Effector memory CD4-positive, alpha-beta T cell (primary cell): ENCODE data around the gene DDX52.
"Not testable (repeated sequence)": the region's sequence is repeated elsewhere in the genome, so short reads cannot be mapped to it uniquely, and the experiment has no call there.

ENCODE experiments used
- DNase-seq, 3 donors: peaks; one replicate each; pipeline ENCODE4 v3.0.0-alpha.2; 2020
- H3K27ac ChIP-seq: 2 replicates; pipeline ENCODE4 v1.7.0; 2013; ENCODE audit warnings: mild to moderate bottlenecking, low read length, moderate library complexity; ENCODE audit not compliant: insufficient read depth, poor library complexity, severe bottlenecking
- H3K27me3 ChIP-seq: replicated peaks from 2 replicates; pipeline ENCODE4 v1.7.0; 2013; ENCODE audit warnings: mild to moderate bottlenecking, low read length; ENCODE audit not compliant: insufficient read depth, control insufficient read depth, poor library complexity, severe bottlenecking
- H3K36me3 ChIP-seq: 2 replicates; pipeline ENCODE4 v1.7.0; 2013; ENCODE audit warnings: mild to moderate bottlenecking, low read length, moderate library complexity; ENCODE audit not compliant: control insufficient read depth, insufficient read depth
- H3K4me1 ChIP-seq: 2 replicates; pipeline ENCODE4 v1.7.0; 2013; ENCODE audit warnings: low read length, mild to moderate bottlenecking; ENCODE audit not compliant: control insufficient read depth, insufficient read depth, poor library complexity, severe bottlenecking
- H3K4me3 ChIP-seq: 2 replicates; pipeline ENCODE4 v1.7.0; 2013; ENCODE audit warnings: low read length, low read depth, mild to moderate bottlenecking; ENCODE audit not compliant: insufficient read depth, poor library complexity, severe bottlenecking
- H3K9me3 ChIP-seq: 2 replicates; pipeline ENCODE4 v1.7.0; 2013; ENCODE audit warnings: mild to moderate bottlenecking, low read length, moderate library complexity; ENCODE audit not compliant: control insufficient read depth

The DDX52 gene

GRCh38 chr17:37657202-37657601, 14.0 kb upstream of the DDX52 start:
- Histone ChIP-seq H3K27ac (no peak overlapping the region), H3K4me3 (no peak overlapping the region), H3K36me3 (no peaks in the 10 kb centered on the region), H3K9me3 (no peaks in the 10 kb centered on the region), H3K4me1 (no peaks in the 10 kb centered on the region), H3K27me3 (no peaks in the 10 kb centered on the region)
- DNase-seq = no peak

GRCh38 chr17:37651849-37652248, 8.6 kb upstream of the DDX52 start:
- Histone ChIP-seq H3K9me3 (no peaks in the 10 kb centered on the region), H3K27me3 (no peaks in the 10 kb centered on the region), H3K27ac (no peak overlapping the region), H3K36me3 (no peaks in the 10 kb centered on the region), H3K4me1 (no peaks in the 10 kb centered on the region), H3K4me3 (no peak overlapping the region)
- no peak for DNase-seq

- Histone ChIP-seq H3K4me3 (no peak overlapping the region), H3K27me3 (no peaks in the 10 kb centered on the region), H3K36me3 (no peaks in the 10 kb centered on the region)
These were observed 7.3 kb upstream of the DDX52 start for GRCh38 chr17:37650419-37651003.

GRCh38 chr17:37648555-37648954, 5.3 kb upstream of the DDX52 start:
- H3K27me3 ChIP-seq = no peaks in the 10 kb centered on the region
- H3K4me1 ChIP-seq = no peaks in the 10 kb centered on the region

More at GRCh38 chr17:37650419-37651003, 7.3 kb upstream of the DDX52 start:
- Histone ChIP-seq H3K27ac (no peak overlapping the region), H3K9me3 (no peaks in the 10 kb centered on the region), H3K4me1 (no peaks in the 10 kb centered on the region)
- DNase-seq = no peak

GRCh38 chr17:37647856-37648255, 4.6 kb upstream of the DDX52 start:
- Histone ChIP-seq H3K9me3 (no peaks in the 10 kb centered on the region), H3K4me3 (no peak overlapping the region), H3K27ac (no peak overlapping the region), H3K4me1 (no peaks in the 10 kb centered on the region), H3K36me3 (no peaks in the 10 kb centered on the region), H3K27me3 (no peaks in the 10 kb centered on the region)
- no peak for DNase-seq

More at GRCh38 chr17:37648555-37648954, 5.3 kb upstream of the DDX52 start:
- DNase-seq = no peak
- no peaks in the 10 kb centered on the region for H3K36me3 ChIP-seq
- no peaks in the 10 kb centered on the region for H3K9me3 ChIP-seq
- H3K27ac ChIP-seq = no peak overlapping the region
- H3K4me3 ChIP-seq = no peak overlapping the region

- no peak for DNase-seq
- no peak overlapping the region for H3K27ac ChIP-seq
- H3K4me1 ChIP-seq = no peaks in the 10 kb centered on the region
- no peaks in the 10 kb centered on the region for H3K27me3 ChIP-seq
- peak overlapping the region; percentile 76 for H3K4me3 ChIP-seq
- peaks cover 6% of the 10 kb centered on the region for H3K36me3 ChIP-seq
- H3K9me3 ChIP-seq = no peaks in the 10 kb centered on the region
These were observed 623 bp upstream of the DDX52 start for GRCh38 chr17:37643869-37644268.

- H3K4me3 ChIP-seq = peak overlapping the region; percentile 76
- H3K9me3 ChIP-seq = no peaks in the 10 kb centered on the region
- peak overlapping the region; percentile 68 for H3K27ac ChIP-seq
- no peaks in the 10 kb centered on the region for H3K27me3 ChIP-seq
- H3K4me1 ChIP-seq = no peaks in the 10 kb centered on the region
- no peak for DNase-seq
- peaks cover 6% of the 10 kb centered on the region for H3K36me3 ChIP-seq
These were observed 565 bp downstream of the DDX52 start for GRCh38 chr17:37642681-37643080.

- DNase-seq = no peak
- no peaks in the 10 kb centered on the region for H3K4me1 ChIP-seq
- peaks cover 11% of the 10 kb centered on the region for H3K36me3 ChIP-seq
- no peaks in the 10 kb centered on the region for H3K9me3 ChIP-seq
- H3K27me3 ChIP-seq = no peaks in the 10 kb centered on the region
- no peak overlapping the region for H3K4me3 ChIP-seq
- H3K27ac ChIP-seq = no peak overlapping the region
These were observed 3.2 kb downstream of the DDX52 start for GRCh38 chr17:37640015-37640414.

- peaks cover 11% of the 10 kb centered on the region for H3K36me3 ChIP-seq
- no peaks in the 10 kb centered on the region for H3K27me3 ChIP-seq
- H3K4me1 ChIP-seq = no peaks in the 10 kb centered on the region
- H3K4me3 ChIP-seq = no peak overlapping the region
- H3K27ac ChIP-seq = no peak overlapping the region
- DNase-seq = no peak
- no peaks in the 10 kb centered on the region for H3K9me3 ChIP-seq
These were observed 5.3 kb downstream of the DDX52 start for GRCh38 chr17:37637956-37638355.

GRCh38 chr17:37616430-37616829, 26.8 kb downstream of the DDX52 start:
- H3K27me3 ChIP-seq, DNase-seq, H3K4me1 ChIP-seq, H3K9me3 ChIP-seq, H3K27ac ChIP-seq, H3K4me3 ChIP-seq: not testable (repeated sequence)
- H3K36me3 ChIP-seq = peaks cover 54% of the 10 kb centered on the region
